Measurements from ENCODE around the gene ENTHD1.

The ENTHD1 gene

GRCh38 chr22:39893526-39893925 lies at the start of gene ENTHD1:
ENTHD1 (minus strand) TSS chr22:39893760; CDS start chr22:39887748, 6,012 bp downstream.
- no peak for TF ChIP-seq CTCF (conservative IDR thresholded peaks at IDR 0.05)
- TF ChIP-seq ZFX (IDR thresholded peaks at IDR 0.05) = no peak
- H3K27ac ChIP-seq = no peak within 1 kb of the TSS

- peak; percentile 35 for TF ChIP-seq CTCF (conservative IDR thresholded peaks at IDR 0.05)
- TF ChIP-seq ZFX (IDR thresholded peaks at IDR 0.05) = no peak
- H3K27ac ChIP-seq = no peak overlapping the region
Observed at GRCh38 chr22:39943337-39943736, 49.8 kb upstream of the ENTHD1 start.

GRCh38 chr22:39942439-39943230 lies 49.1 kb upstream of the ENTHD1 start:
- no peak for TF ChIP-seq CTCF (conservative IDR thresholded peaks at IDR 0.05)
- no peak overlapping the region for H3K27ac ChIP-seq

GRCh38 chr22:39941601-39942000 lies 48.0 kb upstream of the ENTHD1 start:
- no peak overlapping the region for H3K27ac ChIP-seq

GRCh38 chr22:39940757-39941305 lies 47.3 kb upstream of the ENTHD1 start:
- no peak for TF ChIP-seq CTCF (conservative IDR thresholded peaks at IDR 0.05)
- no peak for TF ChIP-seq ZFX (IDR thresholded peaks at IDR 0.05)
- no peak overlapping the region for H3K27ac ChIP-seq

More at GRCh38 chr22:39941601-39942000, 48.0 kb upstream of the ENTHD1 start:
- TF ChIP-seq CTCF (conservative IDR thresholded peaks at IDR 0.05) (no peak), ZFX (IDR thresholded peaks at IDR 0.05) (no peak)

GRCh38 chr22:39939830-39940229 lies 46.3 kb upstream of the ENTHD1 start:
- no peak overlapping the region for H3K27ac ChIP-seq
- TF ChIP-seq CTCF (conservative IDR thresholded peaks at IDR 0.05) = no peak
- no peak for TF ChIP-seq ZFX (IDR thresholded peaks at IDR 0.05)

- no peak overlapping the region for H3K27ac ChIP-seq
Observed at GRCh38 chr22:39938509-39939111, 45.0 kb upstream of the ENTHD1 start.

More at GRCh38 chr22:39938509-39939111, 45.0 kb upstream of the ENTHD1 start:
- no peak for TF ChIP-seq ZFX (IDR thresholded peaks at IDR 0.05)

Measured in C4-2B (cell line).